Central memory CD8-positive, alpha-beta T cell (primary cell): ENCODE results near the gene PRPSAP1.

Experiments used
- ATAC-seq: fragments of 150-1000 bp; cut with Tn5 transposase; replicated peaks from 2 replicates; pipeline ENCODE4 v1.10.0; 2022; ENCODE audit warnings: mild to moderate bottlenecking, moderate FRiP score, moderate number of reproducible peaks; ENCODE audit not compliant: poor library complexity, severe bottlenecking; ENCODE audit errors: extremely low read depth
- DNase-seq, 2 donors: peaks; one replicate each; pipeline ENCODE4 v3.0.0; 2021; ENCODE audit warnings: low spot score in 2 of 2
- H3K27ac Mint-ChIP-seq: one replicate; pipeline ENCODE4 v1.8.0; 2022; ENCODE audit warnings: low read depth, mild to moderate bottlenecking, moderate library complexity, mixed read lengths
- H3K27me3 Mint-ChIP-seq: one replicate; pipeline ENCODE4 v1.8.0; 2022; ENCODE audit warnings: mixed read lengths
- H3K36me3 Mint-ChIP-seq: one replicate; pipeline ENCODE4 v1.8.0; 2022; ENCODE audit warnings: mild to moderate bottlenecking, moderate library complexity, mixed read lengths; ENCODE audit not compliant: insufficient read depth
- H3K4me1 Mint-ChIP-seq: one replicate; pipeline ENCODE4 v1.8.0; 2022; ENCODE audit warnings: mixed read lengths
- H3K4me3 Mint-ChIP-seq: one replicate; pipeline ENCODE4 v1.8.0; 2022; ENCODE audit warnings: mild to moderate bottlenecking, moderate library complexity, mixed read lengths
- H3K9me3 Mint-ChIP-seq: one replicate; pipeline ENCODE4 v1.8.0; 2022; ENCODE audit warnings: mixed read lengths

Gene PRPSAP1

DNA sequence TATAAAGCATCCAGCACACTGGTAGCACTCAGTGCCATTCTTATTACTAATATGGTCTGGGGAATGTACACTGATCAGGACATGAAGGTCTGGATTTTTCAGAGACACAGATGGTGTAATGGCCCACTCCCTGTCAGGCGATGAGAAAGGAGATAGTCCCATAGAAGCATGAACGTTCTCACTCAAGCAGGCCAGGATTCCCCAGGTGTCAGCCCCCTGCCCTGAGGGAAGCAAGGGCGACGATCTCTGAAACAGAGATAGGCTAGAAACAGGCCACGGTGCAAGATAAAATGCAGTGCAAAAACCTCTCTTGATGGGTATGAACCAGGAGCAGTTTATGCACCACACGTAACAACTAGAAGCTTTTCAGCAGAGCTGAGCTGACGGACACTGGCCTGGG is 10.6 kb downstream of the PRPSAP1 start:
- Mint-ChIP-seq H3K9me3 (no peaks in the 10 kb centered on the region), H3K27me3 (no peaks in the 10 kb centered on the region), H3K36me3 (peaks cover 43% of the 10 kb centered on the region), H3K4me1 (peaks cover 11% of the 10 kb centered on the region), H3K27ac (no peak overlapping the region), H3K4me3 (no peak overlapping the region)
- DNase-seq (no peak), ATAC-seq (no peak)

- H3K4me1 Mint-ChIP-seq: peaks cover 11% of the 10 kb centered on the region
- ATAC-seq: no peak
- H3K4me3 Mint-ChIP-seq: no peak overlapping the region
- H3K9me3 Mint-ChIP-seq: no peaks in the 10 kb centered on the region
- H3K36me3 Mint-ChIP-seq: peaks cover 30% of the 10 kb centered on the region
- no peaks in the 10 kb centered on the region for H3K27me3 Mint-ChIP-seq
- H3K27ac Mint-ChIP-seq: no peak overlapping the region
- no peak for DNase-seq
Observed at GRCh38 chr17:76341301-76341700, 12.4 kb downstream of the PRPSAP1 start.

- Mint-ChIP-seq H3K27me3 (no peaks in the 10 kb centered on the region), H3K4me1 (peaks cover 11% of the 10 kb centered on the region), H3K4me3 (no peak overlapping the region), H3K36me3 (peaks cover 8% of the 10 kb centered on the region), H3K9me3 (no peaks in the 10 kb centered on the region), H3K27ac (no peak overlapping the region)
- DNase-seq (no peak), ATAC-seq (no peak)
Observed at GRCh38 chr17:76337413-76337777, 16.3 kb downstream of the PRPSAP1 start.

DNA sequence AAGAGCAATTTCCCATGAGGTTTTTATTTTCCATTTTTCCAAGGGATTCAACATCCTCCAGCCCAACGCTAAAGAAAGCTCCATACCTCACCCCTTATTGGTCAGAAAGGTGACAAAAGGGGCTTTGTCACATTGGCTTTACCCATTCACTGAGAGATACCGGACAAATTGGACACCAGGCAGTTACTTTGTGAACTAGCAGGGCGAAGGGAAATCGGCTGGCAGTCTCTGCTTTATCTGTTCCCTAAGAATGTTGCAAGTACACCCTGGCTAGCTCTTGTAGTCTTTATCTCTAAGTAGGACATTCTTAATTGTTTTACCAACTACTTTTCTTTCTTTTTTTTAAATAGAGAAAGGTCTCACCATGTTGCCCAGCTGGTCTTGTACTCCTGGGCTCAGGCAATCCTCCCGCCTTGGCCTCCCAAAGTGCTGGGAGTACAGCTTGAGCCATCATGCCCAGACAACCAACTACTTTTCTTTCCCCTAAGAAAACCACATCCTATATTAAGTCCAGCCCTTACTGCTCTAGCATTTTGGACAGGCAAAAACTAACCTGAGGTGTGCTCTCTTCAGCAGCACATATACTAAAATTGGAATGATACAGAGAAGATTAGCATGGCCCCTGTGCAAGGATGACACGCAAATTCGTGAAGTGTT is 16.8 kb downstream of the PRPSAP1 start:
- Mint-ChIP-seq H3K4me1 (peaks cover 11% of the 10 kb centered on the region), H3K9me3 (no peaks in the 10 kb centered on the region), H3K27me3 (no peaks in the 10 kb centered on the region), H3K27ac (no peak overlapping the region), H3K36me3 (peaks cover 4% of the 10 kb centered on the region), H3K4me3 (no peak overlapping the region)
- no peak for DNase-seq
- ATAC-seq: no peak

GRCh38 chr17:76335716-76336381 is 17.9 kb downstream of the PRPSAP1 start:
- ATAC-seq (no peak), DNase-seq (no peak)
- Mint-ChIP-seq H3K9me3 (no peaks in the 10 kb centered on the region), H3K27me3 (no peaks in the 10 kb centered on the region), H3K4me1 (peaks cover 11% of the 10 kb centered on the region), H3K4me3 (no peak overlapping the region), H3K36me3 (peaks cover 2% of the 10 kb centered on the region), H3K27ac (no peak overlapping the region)

DNA sequence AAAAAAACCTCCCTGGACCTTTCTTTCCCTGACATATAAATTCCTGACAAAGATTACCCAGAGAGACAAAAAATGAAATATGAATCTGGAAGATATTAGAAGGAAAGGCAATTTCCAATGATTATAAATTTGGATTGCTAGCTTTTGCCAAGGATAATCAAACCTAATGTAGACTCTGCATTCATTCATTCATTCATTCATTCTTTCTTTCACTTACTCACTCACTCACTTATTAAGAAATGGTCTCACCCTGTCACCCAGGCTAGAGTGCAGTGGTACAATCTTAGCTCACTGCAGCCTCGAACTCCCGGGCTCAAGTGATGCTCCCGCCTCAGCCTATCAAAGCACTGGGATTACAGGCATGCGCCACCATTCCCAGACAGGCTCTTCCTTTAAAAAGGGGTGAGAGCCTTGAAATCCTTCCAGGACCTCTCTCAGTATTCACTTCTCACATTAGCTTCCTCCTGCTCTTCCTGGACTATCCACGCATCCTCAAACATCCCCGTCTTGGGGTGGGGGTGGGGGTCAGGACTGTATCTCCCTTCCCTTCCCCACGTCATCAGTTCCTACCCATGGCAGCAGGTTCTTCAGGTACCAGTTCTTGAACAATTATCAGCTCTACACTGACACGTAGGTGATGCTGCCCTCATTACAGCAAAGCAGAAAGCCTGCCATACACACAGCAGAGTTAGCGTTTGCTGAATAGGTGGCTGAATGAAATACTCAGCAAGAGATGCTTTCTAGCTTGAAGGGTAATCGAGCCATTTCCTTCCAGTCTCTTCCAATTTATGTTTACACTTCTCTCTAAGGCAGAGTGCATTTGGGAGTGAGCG is 19.8 kb downstream of the PRPSAP1 start:
- DNase-seq (no peak), ATAC-seq (no peak)
- H3K36me3 Mint-ChIP-seq: peaks cover 12% of the 10 kb centered on the region
- no peaks in the 10 kb centered on the region for H3K9me3 Mint-ChIP-seq
- H3K4me3 Mint-ChIP-seq: no peak overlapping the region
- peak overlapping the region; percentile 58 for H3K27ac Mint-ChIP-seq
- no peaks in the 10 kb centered on the region for H3K27me3 Mint-ChIP-seq
- H3K4me1 Mint-ChIP-seq: peaks cover 5% of the 10 kb centered on the region

DNA sequence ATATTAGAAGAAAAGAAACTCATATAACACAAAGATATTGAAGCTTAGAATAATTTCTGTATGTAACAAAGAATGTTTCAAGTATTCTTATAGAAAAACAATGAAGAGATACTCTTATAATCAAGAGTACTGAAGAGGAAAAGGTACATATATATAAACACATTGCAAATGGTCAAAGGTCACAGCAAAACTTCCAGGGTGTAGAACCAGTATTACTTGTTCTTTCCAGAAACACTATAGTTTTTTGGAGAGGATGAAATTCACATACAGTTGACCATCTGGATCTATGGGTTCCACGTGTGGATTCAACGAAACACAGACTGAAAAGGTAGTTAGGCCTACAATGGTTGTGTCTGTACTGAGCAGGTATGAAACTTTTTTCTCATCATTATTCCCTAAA is 22.6 kb downstream of the PRPSAP1 start:
- Mint-ChIP-seq H3K27me3 (no peaks in the 10 kb centered on the region), H3K4me1 (peaks cover 5% of the 10 kb centered on the region), H3K9me3 (no peaks in the 10 kb centered on the region), H3K36me3 (peaks cover 33% of the 10 kb centered on the region), H3K4me3 (no peak overlapping the region), H3K27ac (peak overlapping the region; percentile 15)
- no peak for DNase-seq
- no peak for ATAC-seq

DNA sequence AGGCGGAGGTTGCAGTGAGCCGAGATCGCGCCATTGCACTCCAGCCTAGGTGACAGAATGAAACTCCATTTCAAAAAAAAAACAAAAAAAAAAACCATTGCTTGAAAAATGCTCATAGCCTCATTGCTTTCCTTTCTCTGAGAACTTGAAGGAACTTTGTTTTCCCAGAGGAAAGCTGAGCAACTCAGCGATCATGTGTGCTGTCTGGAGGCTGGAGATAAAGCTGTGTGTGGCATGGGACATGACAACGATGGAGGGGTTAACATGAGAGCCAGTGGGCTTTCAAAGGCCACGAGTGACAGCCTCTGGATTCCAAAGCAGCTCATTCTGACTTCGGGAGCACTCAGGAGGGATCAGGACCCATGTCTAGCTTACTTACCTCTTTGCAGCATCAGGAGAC is 24.1 kb downstream of the PRPSAP1 start:
- no peak for DNase-seq
- H3K27ac Mint-ChIP-seq: no peak overlapping the region
- peaks cover 39% of the 10 kb centered on the region for H3K36me3 Mint-ChIP-seq
- H3K27me3 Mint-ChIP-seq: no peaks in the 10 kb centered on the region
- no peaks in the 10 kb centered on the region for H3K9me3 Mint-ChIP-seq
- peaks cover 5% of the 10 kb centered on the region for H3K4me1 Mint-ChIP-seq
- no peak overlapping the region for H3K4me3 Mint-ChIP-seq
- ATAC-seq: no peak

GRCh38 chr17:76327696-76328095 is 26.0 kb downstream of the PRPSAP1 start:
- Mint-ChIP-seq H3K9me3 (no peaks in the 10 kb centered on the region), H3K4me3 (no peak overlapping the region), H3K4me1 (no peaks in the 10 kb centered on the region), H3K36me3 (peaks cover 48% of the 10 kb centered on the region), H3K27me3 (no peaks in the 10 kb centered on the region), H3K27ac (peak overlapping the region; percentile 35)
- ATAC-seq (no peak), DNase-seq (no peak)

DNA sequence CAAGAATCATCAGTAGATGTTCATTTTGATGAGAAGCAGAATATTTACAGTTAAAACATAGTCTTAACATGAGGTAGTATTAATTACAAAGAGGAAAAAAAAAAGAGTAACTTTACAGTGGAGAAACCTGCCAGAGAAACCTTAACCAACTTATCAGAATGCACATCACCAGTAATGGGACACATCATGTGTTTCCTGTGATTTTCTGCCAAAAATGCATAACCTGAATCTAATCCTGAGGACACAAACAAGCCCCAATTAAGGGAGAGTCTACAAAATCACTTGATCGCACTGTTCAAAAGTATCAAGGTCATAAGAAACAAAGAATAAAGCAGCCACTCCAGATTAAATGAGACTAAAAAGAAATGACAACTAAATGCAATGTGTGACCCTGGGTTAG is 27.4 kb downstream of the PRPSAP1 start:
- H3K27me3 Mint-ChIP-seq: no peaks in the 10 kb centered on the region

GRCh38 chr17:76318586-76318985 is 35.1 kb downstream of the PRPSAP1 start:
- H3K4me3 Mint-ChIP-seq: no peak overlapping the region
- peaks cover 28% of the 10 kb centered on the region for H3K36me3 Mint-ChIP-seq
- H3K4me1 Mint-ChIP-seq: no peaks in the 10 kb centered on the region
- H3K27ac Mint-ChIP-seq: no peak overlapping the region
- no peak for DNase-seq
- H3K27me3 Mint-ChIP-seq: no peaks in the 10 kb centered on the region
- ATAC-seq: no peak
- no peaks in the 10 kb centered on the region for H3K9me3 Mint-ChIP-seq

More for the DNA sequence above, 27.4 kb downstream of the PRPSAP1 start:
- DNase-seq: no peak
- H3K27ac Mint-ChIP-seq: no peak overlapping the region
- no peaks in the 10 kb centered on the region for H3K9me3 Mint-ChIP-seq
- peaks cover 55% of the 10 kb centered on the region for H3K36me3 Mint-ChIP-seq
- ATAC-seq: no peak
- H3K4me1 Mint-ChIP-seq: no peaks in the 10 kb centered on the region
- no peak overlapping the region for H3K4me3 Mint-ChIP-seq

- Mint-ChIP-seq H3K27ac (no peak overlapping the region), H3K4me1 (no peaks in the 10 kb centered on the region), H3K27me3 (no peaks in the 10 kb centered on the region), H3K4me3 (no peak overlapping the region), H3K36me3 (peaks cover 30% of the 10 kb centered on the region), H3K9me3 (no peaks in the 10 kb centered on the region)
- no peak for ATAC-seq
- no peak for DNase-seq
Observed at GRCh38 chr17:76317535-76317934, 36.2 kb downstream of the PRPSAP1 start.
